GM11168 (cell line): ENCODE measurements around the gene SLC25A15.
"Not testable (repeated sequence)": the region's sequence is repeated elsewhere in the genome, so short reads cannot be mapped to it uniquely, and the experiment has no call there.

Experiments
- in situ Hi-C: fragments of 300-500 bp; cut with MboI; formaldehyde crosslinking; loops from one replicate; pipeline ENCODE4 v1.12.0; 2022; ENCODE audit warnings: low sequenced_read_pairs; ENCODE audit not compliant: unreplicated experiment

The SLC25A15 gene

DNA sequence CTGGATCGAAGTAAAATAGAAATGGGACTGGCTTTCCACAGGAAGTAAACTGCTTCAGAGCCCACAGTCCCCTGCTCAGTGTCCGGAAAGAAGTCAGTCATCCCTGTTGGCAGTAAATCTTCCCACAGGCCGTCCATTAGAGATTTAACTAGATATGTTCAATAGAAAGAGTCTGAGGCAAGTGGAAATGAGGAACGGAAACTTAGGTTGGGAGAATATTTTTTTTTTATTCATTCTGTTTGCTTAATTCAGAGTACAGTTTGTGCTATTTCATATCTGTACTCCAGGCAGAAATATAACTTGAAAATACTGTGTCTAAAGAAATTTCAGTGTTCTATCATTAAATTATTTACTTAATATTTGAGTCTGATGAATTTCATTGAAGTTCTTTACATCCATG is 22.7 kb downstream of the SLC25A15 start:
- in situ Hi-C loops, result no loop called here

GRCh38 chr13:40812724-40813445 is 23.5 kb downstream of the SLC25A15 start:
- in situ Hi-C loops, result no loop called here

DNA sequence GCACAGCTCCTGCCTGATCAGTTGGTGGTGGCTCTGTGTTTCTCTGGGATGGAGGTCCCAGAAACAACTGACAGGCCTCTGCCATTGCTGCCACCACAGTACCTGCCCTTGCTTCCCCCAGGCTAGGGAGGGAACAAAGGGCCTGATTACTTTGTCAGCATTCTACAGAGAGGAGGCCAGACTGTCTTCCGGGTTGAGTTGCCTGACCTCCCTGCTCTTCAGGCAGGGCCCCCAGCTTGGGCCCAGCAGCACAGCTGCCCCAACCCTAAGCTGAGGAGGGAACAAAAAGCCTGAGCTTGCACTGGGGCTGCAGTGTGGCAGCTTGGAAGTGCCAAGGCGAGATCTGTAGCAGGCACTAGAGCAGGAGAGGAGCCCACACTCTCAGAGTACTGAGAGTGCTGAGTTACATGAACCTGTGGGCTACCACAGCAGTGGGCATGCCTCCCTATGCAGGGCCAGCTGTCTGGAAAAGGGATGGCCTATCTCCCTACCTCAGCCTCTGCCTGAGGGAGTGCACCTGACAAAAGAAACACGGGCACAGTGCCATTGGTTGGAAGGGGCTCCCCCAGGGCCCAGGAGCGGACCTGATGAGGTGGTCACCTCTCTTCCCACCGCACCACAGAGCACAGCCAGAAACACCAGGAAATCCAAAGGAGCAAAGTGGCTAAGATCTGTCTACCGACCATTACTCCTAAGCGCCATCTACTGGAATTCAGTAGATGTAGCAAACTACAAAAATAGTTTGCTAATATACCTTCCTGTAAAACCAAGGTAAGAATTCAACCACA is 24.4 kb downstream of the SLC25A15 start:
- in situ Hi-C loops, result no loop called here

GRCh38 chr13:40814803-40815202 is 25.4 kb downstream of the SLC25A15 start:
- in situ Hi-C loops, result no loop called here

DNA sequence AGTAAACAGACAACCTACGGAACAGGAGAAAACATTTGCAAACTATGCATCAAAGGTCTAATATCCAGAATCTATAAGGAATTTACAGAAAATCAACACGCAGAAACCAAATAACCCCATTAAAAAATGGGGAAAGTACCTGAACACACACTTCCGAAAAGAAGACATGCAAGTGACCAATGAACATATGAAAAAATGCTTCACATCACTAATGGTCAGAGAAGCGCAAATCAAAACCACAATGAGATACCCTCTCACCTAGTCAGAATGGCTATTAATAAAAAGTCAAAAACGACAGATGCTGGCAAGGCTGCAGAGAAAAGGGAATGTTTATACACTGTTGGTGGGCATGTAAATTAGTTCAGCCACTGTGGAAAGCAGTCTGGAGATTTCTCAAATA is 29.5 kb downstream of the SLC25A15 start:
- in situ Hi-C loops, result no loop called here

DNA sequence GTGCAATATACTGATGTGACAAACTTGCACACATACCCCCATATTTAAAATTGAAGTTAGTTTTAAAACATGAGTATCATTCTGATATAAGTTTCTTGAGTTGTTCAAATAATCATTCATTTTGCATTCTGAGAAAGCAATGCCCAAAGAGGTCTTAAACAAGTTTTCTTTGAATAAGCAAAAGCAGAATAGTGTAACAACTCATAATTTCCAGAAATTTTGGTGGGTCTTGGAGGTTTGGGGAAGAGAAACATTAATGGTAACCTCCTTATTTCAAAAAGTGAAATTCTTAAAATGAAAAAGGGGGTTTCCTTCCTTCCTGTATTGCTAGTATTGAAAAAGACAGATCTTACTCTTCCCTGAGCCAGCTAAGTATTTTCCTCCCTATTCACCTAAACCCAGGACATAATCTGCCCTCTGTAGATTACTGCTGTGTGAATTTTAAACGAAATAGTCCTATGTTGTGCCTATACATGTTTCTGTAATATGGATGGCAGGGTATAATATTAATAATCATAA is 30.4 kb downstream of the SLC25A15 start:
- in situ Hi-C loops, result no loop called here

DNA sequence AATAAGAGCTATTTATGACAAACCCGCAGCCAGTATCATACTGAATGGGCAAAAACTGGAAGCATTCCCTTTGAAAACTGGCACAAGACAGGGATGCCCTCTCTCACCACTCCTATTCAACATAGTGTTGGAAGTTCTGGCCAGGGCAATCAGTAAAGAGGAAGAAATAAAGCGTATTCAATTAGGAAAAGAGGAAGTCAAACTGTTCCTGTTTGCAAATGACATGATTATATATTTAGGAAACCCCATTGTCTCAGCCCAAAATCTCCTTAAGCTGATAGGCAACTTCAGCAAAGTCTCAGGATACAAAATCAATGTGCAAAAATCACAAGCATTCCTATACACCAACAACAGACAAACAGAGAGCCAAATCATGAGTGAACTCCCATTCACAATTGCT is 50.3 kb downstream of the SLC25A15 start:
- in situ Hi-C loops, result not testable (repeated sequence)

DNA sequence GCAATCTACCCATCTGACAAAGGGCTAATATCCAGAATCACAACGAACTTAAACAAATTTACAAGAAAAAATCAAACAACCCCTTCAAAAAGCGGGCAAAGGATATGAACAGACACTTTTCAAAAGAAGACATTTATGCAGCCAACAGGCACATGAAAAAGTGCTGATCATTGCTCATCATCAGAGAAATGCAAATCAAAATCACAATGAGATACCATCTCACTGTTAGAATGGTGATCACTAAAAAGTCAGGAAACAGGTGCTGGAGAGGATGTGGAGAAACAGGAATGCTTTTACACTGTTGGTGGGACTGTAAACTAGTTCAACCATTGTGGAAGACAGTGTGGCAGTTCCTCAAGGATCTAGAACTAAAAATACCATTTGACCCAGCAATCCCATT is 51.5 kb downstream of the SLC25A15 start:
- in situ Hi-C loops, result not testable (repeated sequence)
